B cell (primary cell): Measurements from ENCODE around the gene ZNF554. TPM values are rescaled to one million over a fixed set of nuclear protein-coding genes. Genes with fewer than 3 reads are reported as not detected.

Source experiments
- ATAC-seq: fragments of 200-7000 bp; cut with Tn5 transposase; one replicate; pipeline ENCODE4 v1.10.0; 2021; ENCODE audit warnings: low read depth, mild to moderate bottlenecking, moderate number of reproducible peaks, moderate library complexity
- CTCF ChIA-PET: fragments of 350-600 bp; sonication (Branson Sonifier 250); formaldehyde crosslinking; loops from one replicate; lab custom pipeline; 2021; ENCODE audit warnings: antibody characterized with exemption, inconsistent platforms; lab: Charles Lee
- POLR2A ChIA-PET: fragments of 350-600 bp; sonication (Branson Sonifier 250); formaldehyde crosslinking; loops from one replicate; lab custom pipeline; 2021; ENCODE audit warnings: antibody characterized with exemption; lab: Charles Lee
- DNase-seq: peaks from one replicate; pipeline ENCODE4 v3.0.0; 2013
- H2AFZ ChIP-seq: 2 replicates; pipeline ENCODE4 v1.6.1; 2012; ENCODE audit warnings: mild to moderate bottlenecking, low read depth, low read length; ENCODE audit not compliant: insufficient read depth, poor library complexity, severe bottlenecking
- H3K27ac ChIP-seq, 2 donors: 1 replicate in 1 of 2; 2 replicates in 1 of 2; pipeline ENCODE4 v1.5.1; 2012 to 2013; ENCODE audit warnings: low read length in 2 of 2, mild to moderate bottlenecking in 2 of 2, moderate library complexity in 1 of 2
- H3K27me3 ChIP-seq, 4 experiments: fragments of 200-600 bp in 1 of 4; sonication (generic) in 1 of 4; replicated peaks in 1 of 4; 1 replicate in 2 of 4; 2 replicates in 2 of 4; pipeline versions ENCODE4 v1.6.1 to v1.7.0; 2013 to 2016; ENCODE audit warnings: low read length in 3 of 4, mild to moderate bottlenecking in 2 of 4, mixed read lengths in 1 of 4, moderate library complexity in 1 of 4; ENCODE audit not compliant: insufficient read depth in 4 of 4, control insufficient read depth in 3 of 4; ENCODE audit errors: control extremely low read depth in 1 of 4
- H3K36me3 ChIP-seq, 2 experiments: replicated peaks in 1 of 2; 1 replicate in 1 of 2; 2 replicates in 1 of 2; pipeline versions ENCODE4 v1.6.1 to v1.7.1; 2013; ENCODE audit warnings: low read length in 1 of 2; ENCODE audit not compliant: insufficient read depth in 2 of 2, control insufficient read depth in 1 of 2; ENCODE audit errors: control extremely low read depth in 1 of 2, extremely low read depth in 1 of 2
- H3K4me1 ChIP-seq, 2 donors: fragments of 200-600 bp in 1 of 2; sonication (generic) in 1 of 2; 1 replicate in 1 of 2; 2 replicates in 1 of 2; pipeline versions ENCODE4 v1.5.1 to v1.6.1; 2013 to 2017; ENCODE audit warnings: low read length in 2 of 2; ENCODE audit not compliant: control insufficient read depth in 2 of 2, insufficient read depth in 2 of 2
- H3K4me2 ChIP-seq: replicated peaks from 2 replicates; pipeline ENCODE3; 2012; ENCODE audit warnings: mild to moderate bottlenecking, low read depth, low read length; ENCODE audit not compliant: poor library complexity, severe bottlenecking
- H3K4me3 ChIP-seq, 5 experiments: fragments of 200-600 bp in 1 of 5; sonication (generic) in 1 of 5; 1 replicate in 3 of 5; 2 replicates in 2 of 5; pipeline versions ENCODE4 v1.5.1 to v1.7.0; 2011 to 2016; ENCODE audit warnings: low read length in 4 of 5, mild to moderate bottlenecking in 4 of 5, low read depth in 2 of 5, control low read depth in 1 of 5, moderate library complexity in 1 of 5; ENCODE audit not compliant: insufficient read depth in 1 of 5; ENCODE audit errors: control extremely low read depth in 1 of 5, extremely low read depth in 1 of 5
- H3K79me2 ChIP-seq: fragments of 200-600 bp; sonication (generic); one replicate; pipeline ENCODE4 v1.6.0; 2016; ENCODE audit warnings: low read length; ENCODE audit not compliant: control insufficient read depth, insufficient read depth
- H3K9ac ChIP-seq: fragments of 200-600 bp; sonication (generic); 2 replicates; pipeline ENCODE4 v1.6.1; 2017; ENCODE audit warnings: mild to moderate bottlenecking, low read length, moderate library complexity
- H3K9me3 ChIP-seq, 3 donors: one replicate each; pipeline versions ENCODE4 v1.6.1 to v1.7.1; 2013; ENCODE audit warnings: low read length in 2 of 3; ENCODE audit not compliant: control insufficient read depth in 2 of 3, insufficient read depth in 1 of 3; ENCODE audit errors: control extremely low read depth in 1 of 3
- H4K20me1 ChIP-seq: 2 replicates; pipeline ENCODE4 v1.6.0; 2012; ENCODE audit warnings: mild to moderate bottlenecking, low read length; ENCODE audit not compliant: insufficient read depth, control insufficient read depth, poor library complexity, severe bottlenecking
- H3K27ac Mint-ChIP-seq: one replicate; pipeline ENCODE4 v1.8.0; 2021; ENCODE audit warnings: mixed read lengths
- H3K27me3 Mint-ChIP-seq: one replicate; pipeline ENCODE4 v1.8.0; 2021; ENCODE audit warnings: mixed read lengths
- H3K4me1 Mint-ChIP-seq: one replicate; pipeline ENCODE4 v1.8.0; 2021; ENCODE audit warnings: mixed read lengths
- H3K4me3 Mint-ChIP-seq: one replicate; pipeline ENCODE4 v1.8.0; 2021; ENCODE audit warnings: mixed read lengths
- H3K9me3 Mint-ChIP-seq: one replicate; pipeline ENCODE4 v1.8.0; 2022; ENCODE audit warnings: mixed read lengths; ENCODE audit not compliant: insufficient read depth
- CTCF ChIP-seq: fragments of 200-600 bp; IDR thresholded peaks from one replicate; pipeline ENCODE4 v1.8.0; 2022; ENCODE audit warnings: antibody characterized with exemption, mild to moderate bottlenecking
- EZH2 ChIP-seq: IDR thresholded peaks from 2 replicates; pipeline ENCODE4 v1.6.1; 2012; ENCODE audit warnings: borderline replicate concordance, low read depth, mild to moderate bottlenecking, moderate library complexity, low read length; ENCODE audit not compliant: insufficient read depth, poor library complexity, severe bottlenecking
- WGBS: methylation state at CpG from one replicate; pipeline ENCODE4 v1.1.5; 2013; ENCODE audit warnings: missing lambda C conversion rate; ENCODE audit not compliant: insufficient coverage; 5-methylcytosine and 5-hydroxymethylcytosine counted together
- intact Hi-C: fragments of 100-400 bp; cut with micrococcal nuclease; formaldehyde crosslinking; loops from one replicate; pipeline ENCODE4 v1.10.0; 2022
- polyA plus RNA-seq: library from polyadenylated mRNA; depleted of rRNA; stranded (reverse); fragments of >200 nt; gene quantifications from 2 replicates; pipeline ENCODE4 v1.2.3, GENCODE V29; 2012
- total RNA-seq, 2 donors: library from RNA; stranded (reverse); fragments of 120-200 nt in 1 of 2; gene quantifications; 1 replicate in 1 of 2; 2 replicates in 1 of 2; pipeline versions ENCODE4 v1.2.3 to v1.2.4, GENCODE V29; 2013 to 2022

ZNF554 gene
- total and polyA plus RNA-seq, 2 donors (not counting 1 experiment from before 2014, with no cell fraction given) = 2.8 to 5.9 TPM

DNA sequence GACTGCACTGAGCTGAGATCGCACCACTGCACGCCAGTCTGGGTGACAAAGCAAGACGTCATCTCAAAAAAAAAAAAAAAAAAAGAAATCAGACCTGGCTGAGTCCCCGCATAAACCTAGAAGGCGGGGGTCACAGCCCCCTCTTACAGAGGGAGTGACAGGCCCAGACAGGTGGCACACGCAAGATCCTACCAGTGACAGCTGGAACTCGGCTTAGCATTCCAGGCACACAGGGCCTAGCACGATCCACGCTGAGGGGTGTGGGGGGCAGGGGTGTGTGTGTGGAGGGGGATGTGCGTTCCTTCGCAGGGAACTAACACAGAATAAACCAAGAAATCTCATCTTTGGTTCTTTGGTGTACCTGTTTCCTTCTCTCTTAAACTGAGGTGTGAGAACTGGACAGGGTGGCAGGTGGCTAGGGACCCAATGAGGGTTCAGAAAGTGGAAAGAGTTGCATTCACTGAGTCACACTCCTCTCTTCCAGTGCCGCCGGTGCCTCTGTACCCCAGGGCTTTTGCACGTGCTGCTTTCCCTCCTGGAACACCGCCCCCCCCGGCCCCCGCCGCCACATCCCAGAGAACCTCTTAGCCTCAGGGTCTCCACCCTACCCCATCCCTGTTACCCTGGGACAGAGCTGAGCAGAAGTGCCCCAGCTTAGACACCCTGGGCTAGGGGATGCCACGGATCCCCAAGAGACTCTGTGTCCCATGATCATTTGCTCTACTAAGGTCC, 41.5 kb upstream of the ZNF554 start:
- H3K79me2 ChIP-seq = peaks cover 94% of the 10 kb centered on the region
- TF ChIP-seq CTCF (no peak), EZH2 (no peak)
- POLR2A ChIA-PET = no interaction called here
- H3K9me3 ChIP-seq = no peaks in the 10 kb centered on the region
- no peak overlapping the region for H2AFZ ChIP-seq
- H4K20me1 ChIP-seq = peaks cover 28% of the 10 kb centered on the region
- peaks cover 0 to 3% of the 10 kb centered on the region in 2 experiments for H3K36me3 ChIP-seq
- no peaks in the 10 kb centered on the region for H3K9me3 Mint-ChIP-seq
- H3K9ac ChIP-seq = no peak overlapping the region
- peaks cover 19 to 36% of the 10 kb centered on the region in 2 donors for H3K4me1 ChIP-seq
- H3K4me1 Mint-ChIP-seq = peaks cover 53% of the 10 kb centered on the region
- intact Hi-C loops = no loop called here
- H3K27me3 Mint-ChIP-seq = no peaks in the 10 kb centered on the region
- no peak overlapping the region for H3K4me3 Mint-ChIP-seq
- H3K4me3 ChIP-seq = no peak overlapping the region
- DNase-seq = no peak
- H3K27ac Mint-ChIP-seq = peak overlapping the region; percentile 43
- 96% methylated on average over 9 of the region's 19 CpGs for WGBS
- H3K4me2 ChIP-seq = no peak overlapping the region
- no peak overlapping the region for H3K27ac ChIP-seq
- CTCF ChIA-PET = no interaction called here
- no peaks in the 10 kb centered on the region for H3K27me3 ChIP-seq
- ATAC-seq = no peak

DNA sequence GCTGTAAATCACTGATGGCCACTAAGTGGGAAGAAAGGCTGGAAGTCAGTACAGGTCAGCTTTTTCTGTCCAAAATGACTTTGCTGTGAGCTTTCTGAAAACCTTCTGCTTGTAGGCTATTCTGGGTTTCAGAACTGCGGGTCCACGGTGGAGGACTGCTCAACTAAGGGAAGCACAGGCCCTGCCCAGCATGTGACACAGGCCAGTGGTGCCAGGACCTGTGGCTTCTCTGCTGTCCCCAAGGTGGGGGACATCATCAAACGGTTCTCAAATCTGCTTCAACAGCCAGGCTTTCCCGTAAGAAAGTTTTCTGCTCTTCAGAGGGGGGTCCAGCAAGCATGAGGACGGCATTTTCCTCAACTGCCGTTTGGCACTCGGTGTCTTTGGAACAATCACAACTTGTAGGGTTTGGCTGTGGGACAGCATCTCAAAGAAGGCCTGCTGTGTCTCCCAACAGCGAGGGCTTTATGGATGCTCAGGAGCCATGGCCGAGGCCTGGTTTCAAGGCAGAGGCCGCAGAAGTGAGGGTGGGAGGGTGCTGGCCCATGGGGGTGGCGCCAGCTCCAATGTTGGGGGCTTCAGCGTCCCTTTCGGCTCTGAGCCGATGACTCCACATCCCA, 40.4 kb upstream of the ZNF554 start:
- Histone ChIP-seq H3K79me2 (peaks cover 89% of the 10 kb centered on the region), H3K9me3 (no peaks in the 10 kb centered on the region), H3K36me3 (peaks cover 0 to 3% of the 10 kb centered on the region in 2 experiments), H3K27ac (no peak overlapping the region), H3K9ac (no peak overlapping the region), H3K27me3 (no peaks in the 10 kb centered on the region), H3K4me2 (no peak overlapping the region), H3K4me3 (no peak overlapping the region), H4K20me1 (peaks cover 30% of the 10 kb centered on the region), H3K4me1 (peaks cover 24 to 44% of the 10 kb centered on the region in 2 donors), H2AFZ (no peak overlapping the region)
- no peaks in the 10 kb centered on the region for H3K27me3 Mint-ChIP-seq
- ChIA-PET POLR2A (no interaction called here), CTCF (no interaction called here)
- TF ChIP-seq EZH2 = no peak
- TF ChIP-seq CTCF = no peak
- intact Hi-C loops = no loop called here
- DNase-seq (no peak), ATAC-seq (no peak)
- WGBS = 91% methylated on average over 10 of the region's 14 CpGs
- H3K9me3 Mint-ChIP-seq = no peaks in the 10 kb centered on the region
- peaks cover 57% of the 10 kb centered on the region for H3K4me1 Mint-ChIP-seq
- no peak overlapping the region for H3K27ac Mint-ChIP-seq
- H3K4me3 Mint-ChIP-seq = no peak overlapping the region
